ENCODE data around the gene BPIFA3. TPM values are rescaled to one million over a fixed set of nuclear protein-coding genes. Genes with fewer than 3 reads are reported as not detected.

Gene BPIFA3
- total and polyA plus RNA-seq, 9 of the 15 experiments (the other 6 are each of a cell fraction or from before 2014, with no cell fraction given): not detected

DNA sequence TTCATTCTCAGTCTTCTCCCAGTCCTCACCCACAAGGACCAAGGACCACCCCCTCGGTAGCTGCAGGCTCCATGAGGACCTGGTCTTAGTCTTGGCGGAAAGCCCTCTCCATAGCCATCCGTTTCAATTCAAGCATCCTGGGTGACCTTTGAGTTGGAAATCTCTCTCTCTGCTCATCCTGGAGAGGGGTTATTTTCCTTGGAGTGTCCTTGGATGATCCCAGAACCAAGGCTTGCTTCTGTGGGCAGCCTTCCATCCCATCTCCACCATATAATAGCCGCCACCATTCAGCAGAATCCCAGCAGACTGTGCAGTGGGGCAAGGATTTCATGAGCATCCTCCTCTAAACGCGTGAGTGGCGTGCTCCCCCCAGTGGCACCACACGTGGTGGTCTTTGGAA is 49.3 kb upstream of the BPIFA3 start, which contains the start of gene BPIFA2 (continued):
- TF ChIP-seq ZBTB5 (IDR thresholded peaks at IDR 0.05) (no peak), TEAD1 (CRISPR knock-in tag; IDR thresholded peaks at IDR 0.05) (no peak), ZNF174 (CRISPR knock-in tag; IDR thresholded peaks at IDR 0.05) (no peak), NR0B1 (IDR thresholded peaks at IDR 0.05; ENCODE audit: partially characterized antibody) (no peak), PHTF2 (CRISPR knock-in tag; IDR thresholded peaks at IDR 0.05) (no peak), SMAD1 (IDR thresholded peaks at IDR 0.05; ENCODE audit: low read depth, low read length, partially characterized antibody) (no peak), FOXA3 (CRISPR knock-in tag; conservative IDR thresholded peaks at IDR 0.05 in 1 of 2, IDR thresholded peaks at IDR 0.05 in 1 of 2) (no peak)

Measured in K562 (cell line).